Retinal pigment epithelial cell (primary cell): ENCODE results near the gene PYGB.
"Not testable (repeated sequence)": the region's sequence is repeated elsewhere in the genome, so short reads cannot be mapped to it uniquely, and the experiment has no call there.

Experiments used
- DNase-seq: peaks from one replicate; pipeline ENCODE4 v3.0.0-alpha.2; 2010; ENCODE audit warnings: low read depth
- H3K4me3 ChIP-seq: 2 replicates; pipeline ENCODE4 v1.5.1; 2011; ENCODE audit warnings: mild to moderate bottlenecking, low read length, control low read depth, moderate library complexity
- TF ChIP-seq, protein P1 (sequence below): conservative IDR thresholded peaks from 2 replicates; pipeline ENCODE4 v1.5.1; 2011; ENCODE audit warnings: low read depth, low read length, control low read depth, inconsistent platforms

PYGB gene

DNA sequence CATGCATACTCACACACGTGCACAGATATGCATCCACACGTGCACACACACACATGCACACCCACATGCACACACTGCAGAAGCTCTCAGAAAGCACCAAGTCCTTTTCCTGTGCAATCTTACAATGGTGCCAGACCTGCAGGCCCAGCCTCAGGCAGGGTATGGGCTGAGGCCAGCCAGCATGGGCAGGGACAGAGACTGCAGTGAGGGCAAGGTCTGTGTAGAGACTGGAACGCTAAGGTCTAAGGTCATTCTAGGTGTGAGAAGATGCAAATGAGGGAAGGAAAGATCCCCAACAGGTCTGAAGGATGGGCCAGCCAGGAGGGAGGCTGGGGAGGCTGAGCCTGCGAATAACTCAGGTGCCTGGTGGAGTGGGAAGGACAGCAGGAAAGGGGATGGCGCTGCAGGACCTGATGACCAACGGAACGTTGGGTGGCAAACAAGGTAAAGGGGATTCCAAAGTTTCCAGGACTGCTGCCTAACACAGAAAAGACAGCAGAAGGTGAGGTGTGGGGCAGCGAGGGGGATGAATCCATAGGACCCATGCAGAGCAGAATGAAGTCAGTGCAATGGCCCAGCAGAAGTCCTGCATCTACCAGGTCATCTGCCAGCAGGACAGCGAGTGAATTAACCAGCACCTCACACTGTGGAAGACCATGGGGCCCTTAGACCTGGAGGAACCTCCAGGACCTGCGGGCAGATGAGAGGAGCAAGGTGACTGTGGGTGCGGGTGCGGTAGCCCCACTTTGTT lies 75.8 kb downstream of the PYGB start:
- no peak overlapping the region for H3K4me3 ChIP-seq
- no peak for DNase-seq
- TF ChIP-seq, protein P1, sequence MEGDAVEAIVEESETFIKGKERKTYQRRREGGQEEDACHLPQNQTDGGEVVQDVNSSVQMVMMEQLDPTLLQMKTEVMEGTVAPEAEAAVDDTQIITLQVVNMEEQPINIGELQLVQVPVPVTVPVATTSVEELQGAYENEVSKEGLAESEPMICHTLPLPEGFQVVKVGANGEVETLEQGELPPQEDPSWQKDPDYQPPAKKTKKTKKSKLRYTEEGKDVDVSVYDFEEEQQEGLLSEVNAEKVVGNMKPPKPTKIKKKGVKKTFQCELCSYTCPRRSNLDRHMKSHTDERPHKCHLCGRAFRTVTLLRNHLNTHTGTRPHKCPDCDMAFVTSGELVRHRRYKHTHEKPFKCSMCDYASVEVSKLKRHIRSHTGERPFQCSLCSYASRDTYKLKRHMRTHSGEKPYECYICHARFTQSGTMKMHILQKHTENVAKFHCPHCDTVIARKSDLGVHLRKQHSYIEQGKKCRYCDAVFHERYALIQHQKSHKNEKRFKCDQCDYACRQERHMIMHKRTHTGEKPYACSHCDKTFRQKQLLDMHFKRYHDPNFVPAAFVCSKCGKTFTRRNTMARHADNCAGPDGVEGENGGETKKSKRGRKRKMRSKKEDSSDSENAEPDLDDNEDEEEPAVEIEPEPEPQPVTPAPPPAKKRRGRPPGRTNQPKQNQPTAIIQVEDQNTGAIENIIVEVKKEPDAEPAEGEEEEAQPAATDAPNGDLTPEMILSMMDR, result no peak

DNA sequence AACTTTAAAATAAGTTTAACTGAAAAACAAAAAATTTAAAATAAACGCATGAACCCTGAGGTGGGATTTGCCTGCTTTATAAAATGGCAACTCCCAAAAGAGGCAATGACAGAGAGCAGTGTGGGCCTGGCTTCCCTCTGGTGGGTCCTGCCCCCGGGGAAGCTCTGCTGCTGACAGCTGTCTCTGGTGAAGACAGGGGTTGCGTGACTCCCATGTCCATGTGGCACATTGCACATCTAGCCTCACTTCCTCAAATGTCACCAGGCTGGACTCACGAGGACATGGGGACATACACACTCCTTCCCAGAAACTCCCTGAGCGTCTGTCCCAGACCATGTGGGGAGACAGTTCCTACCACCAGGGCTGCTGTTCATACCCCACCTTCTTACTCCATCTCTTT lies 76.5 kb downstream of the PYGB start:
- TF ChIP-seq, protein P1, result no peak
- no peak overlapping the region for H3K4me3 ChIP-seq
- no peak for DNase-seq

DNA sequence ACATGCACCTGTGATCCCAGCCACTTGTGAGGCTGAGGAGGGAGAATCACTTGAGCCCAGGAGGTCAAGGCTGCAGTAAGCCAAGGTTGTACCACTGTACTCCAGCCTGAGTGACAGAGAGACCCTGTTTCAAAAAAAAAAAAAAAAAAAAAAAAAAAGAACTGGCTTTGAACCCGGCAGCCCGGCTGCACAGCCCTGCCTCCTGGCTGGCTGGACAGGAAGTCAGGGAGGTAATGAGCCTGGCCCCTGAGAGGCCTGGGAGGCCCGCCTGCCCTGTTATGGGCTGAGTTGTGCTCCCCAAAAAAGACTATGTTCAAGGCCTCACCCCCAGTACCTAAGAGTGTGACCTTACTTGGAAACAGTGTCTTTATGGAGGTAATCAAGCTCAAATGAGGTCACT lies 77.2 kb downstream of the PYGB start:
- TF ChIP-seq, protein P1, result no peak
- H3K4me3 ChIP-seq, result no peak overlapping the region
- DNase-seq, result no peak

GRCh38 chr20:25325997-25326396 lies 78.1 kb downstream of the PYGB start:
- no peak for DNase-seq
- TF ChIP-seq, protein P1, result no peak

GRCh38 chr20:25327521-25328235 lies 79.8 kb downstream of the PYGB start:
- no peak for DNase-seq
- TF ChIP-seq, protein P1, result no peak
- H3K4me3 ChIP-seq, result no peak overlapping the region

More at GRCh38 chr20:25325997-25326396, 78.1 kb downstream of the PYGB start:
- H3K4me3 ChIP-seq, result no peak overlapping the region

DNA sequence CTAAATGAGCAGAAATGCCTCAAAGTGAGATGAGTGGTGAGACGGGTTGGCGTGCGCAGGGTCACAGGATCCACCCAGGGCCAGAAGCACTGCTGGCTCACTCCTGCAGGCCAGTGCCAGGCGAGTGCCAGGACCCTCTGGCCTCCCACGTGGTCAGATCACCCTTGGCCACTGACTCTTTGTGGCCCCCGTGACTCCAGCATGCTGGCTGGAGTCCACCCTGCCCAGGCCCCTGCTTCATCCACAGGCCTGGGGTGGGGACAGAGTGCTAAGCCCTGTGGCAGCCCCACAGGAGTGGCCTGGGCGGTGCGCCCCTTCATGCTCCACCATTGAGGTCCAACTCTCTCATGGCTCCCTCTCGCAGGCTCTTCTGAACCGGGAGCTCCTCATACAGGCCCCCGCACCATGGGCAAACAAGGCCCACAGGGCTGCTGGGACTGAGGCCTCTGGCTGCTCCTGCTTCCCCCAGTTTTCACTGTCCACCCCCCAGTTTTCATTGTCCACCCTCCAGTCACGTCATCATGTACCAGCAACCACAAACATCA lies 81.1 kb downstream of the PYGB start:
- TF ChIP-seq, protein P1, result no peak
- no peak overlapping the region for H3K4me3 ChIP-seq
- no peak for DNase-seq

GRCh38 chr20:25334972-25335371 lies 87.1 kb downstream of the PYGB start:
- not testable (repeated sequence) for H3K4me3 ChIP-seq, DNase-seq
